ENCODE results near the gene TTC39B. TPM values are rescaled to one million over a fixed set of nuclear protein-coding genes. Genes with fewer than 3 reads are reported as not detected.

The TTC39B gene
- 11.2 and 15.7 TPM in 2 replicates for total RNA-seq

GRCh38 chr9:15306757-15307522 lies at the start of gene TTC39B:
TSS of gene TTC39B (minus strand) at chr9:15307216. CDS start at chr9:15307125, 91 bp downstream.

Other genes with a start within 250 kb of the TTC39B start
- 45.7 and 46.4 TPM in 2 replicates for gene SNAPC3, start 115.7 kb upstream of the TTC39B start, total RNA-seq
- 32.7 and 59.2 TPM in 2 replicates for gene PSIP1, start 203.8 kb upstream of the TTC39B start, total RNA-seq
- gene CCDC171, start 245.8 kb upstream of the TTC39B start, total RNA-seq: 2.8 and 6.8 TPM in 2 replicates

All from smooth muscle cell of trachea (primary cell).